Gastrocnemius medialis (tissue), 4 donors: ENCODE data around the gene DHRS7.

ENCODE experiments used
- CTCF ChIP-seq, 5 experiments: fragments of 450-650 bp in 3 of 5; fragments of 200-600 bp in 2 of 5; sonication (generic) in 2 of 5; IDR thresholded peaks in 4 of 5; conservative IDR thresholded peaks in 1 of 5; 1 replicate in 4 of 5; 2 replicates in 1 of 5; pipeline ENCODE4 v1.5.1; 2016 to 2019; ENCODE audit warnings: antibody characterized with exemption in 5 of 5, mild to moderate bottlenecking in 3 of 5, moderate library complexity in 3 of 5
- POLR2A ChIP-seq, 2 donors: fragments of 450-650 bp; IDR thresholded peaks; one replicate each; pipeline ENCODE4 v1.6.1; 2017; ENCODE audit warnings: antibody characterized with exemption in 2 of 2, mild to moderate bottlenecking in 2 of 2, moderate library complexity in 2 of 2

GRCh38 chr14:60178820-60179219 is 13.6 kb upstream of the DHRS7 start:
- TF ChIP-seq POLR2A (IDR thresholded peaks at IDR 0.05) (no peak), CTCF (IDR thresholded peaks at IDR 0.05 in 4 of 5, conservative IDR thresholded peaks at IDR 0.05 in 1 of 5) (no peak)
